ENCODE measurements around the gene SETMAR. TPM values are rescaled to one million over a fixed set of nuclear protein-coding genes. Genes with fewer than 3 reads are reported as not detected.

SETMAR gene
- total RNA-seq: 10.9 and 11.1 TPM in 2 replicates

DNA sequence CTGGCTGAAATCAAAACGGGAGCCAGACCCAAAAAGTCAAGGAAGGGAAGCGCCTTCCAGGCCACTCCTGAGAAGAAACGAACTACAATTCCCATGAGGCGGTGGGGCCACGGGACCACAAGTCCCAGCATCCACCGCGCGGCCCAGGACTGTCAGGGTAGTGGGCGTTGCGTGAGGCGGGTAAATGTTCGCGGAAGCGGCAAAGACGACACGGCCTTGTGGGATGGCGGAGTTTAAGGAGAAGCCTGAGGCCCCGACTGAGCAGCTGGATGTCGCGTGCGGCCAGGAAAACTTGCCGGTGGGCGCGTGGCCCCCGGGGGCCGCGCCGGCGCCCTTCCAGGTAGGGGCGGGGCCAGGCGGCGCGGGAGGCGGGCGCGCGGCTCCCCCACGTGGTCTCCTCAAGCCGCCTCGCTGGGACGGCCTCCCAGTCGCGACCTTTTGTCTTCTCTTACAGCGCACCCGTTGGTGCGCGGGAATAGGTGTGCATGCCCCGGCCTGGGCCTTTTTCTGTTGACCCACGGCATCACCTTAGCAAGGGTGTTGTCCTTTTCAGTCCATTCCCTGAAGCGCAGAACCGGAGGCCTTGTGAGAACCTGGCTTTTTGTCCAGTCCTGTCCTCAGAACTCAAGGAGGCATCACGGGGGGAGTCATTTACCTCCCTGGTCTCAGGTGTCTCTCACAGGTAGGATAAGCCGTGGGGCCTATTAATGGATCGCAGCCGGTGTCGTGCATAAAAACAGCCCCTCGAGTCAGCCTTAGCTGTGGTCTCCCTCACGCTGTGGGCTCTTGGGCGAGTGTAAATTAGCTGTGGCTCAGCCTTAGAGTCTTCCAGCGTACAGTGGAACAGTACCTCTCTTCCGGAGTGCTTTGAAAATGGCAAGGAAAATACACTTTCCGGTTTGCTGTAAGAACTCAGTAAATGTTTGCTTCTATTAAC lies at the start of gene SETMAR:
TSS of gene SETMAR (plus strand) at position 183 of the 937 bp plus-strand sequence. CDS start at position 185, 2 bp downstream.

Other genes with a start within 250 kb of the SETMAR start
- 41.7 and 49.2 TPM in 2 replicates for gene SUMF1, start 163.9 kb downstream of the SETMAR start, total RNA-seq
- 3.0 and 3.2 TPM in 2 replicates for gene ITPR1, start 190.0 kb downstream of the SETMAR start, total RNA-seq

Measured in bronchus fibroblast of lung (primary cell).